HuH-7 (cell line): ENCODE data around the gene SPAAR.
"Not testable (repeated sequence)": the region's sequence is repeated elsewhere in the genome, so short reads cannot be mapped to it uniquely, and the experiment has no call there.

Source experiments
- DNase-seq: peaks from one replicate; pipeline ENCODE4 v3.0.0; 2011; ENCODE audit warnings: low spot score

The SPAAR gene

GRCh38 chr9:35923927-35924763 is 14.9 kb downstream of the SPAAR start:
- DNase-seq = no peak

GRCh38 chr9:35928591-35929452 is 19.5 kb downstream of the SPAAR start:
- no peak for DNase-seq

GRCh38 chr9:35929453-35929718 is 20.1 kb downstream of the SPAAR start:
- DNase-seq = no peak

- DNase-seq = no peak
Observed at GRCh38 chr9:35930521-35930920, 21.2 kb downstream of the SPAAR start.

- DNase-seq = no peak
Observed at GRCh38 chr9:35930989-35931388, 21.7 kb downstream of the SPAAR start.

- DNase-seq = no peak
Observed at GRCh38 chr9:35932735-35933134, 23.4 kb downstream of the SPAAR start.

GRCh38 chr9:35933550-35934067 is 24.3 kb downstream of the SPAAR start:
- no peak for DNase-seq

- DNase-seq = not testable (repeated sequence)
Observed at GRCh38 chr9:35934069-35934468, 24.8 kb downstream of the SPAAR start.

GRCh38 chr9:35935261-35935660 is 26.0 kb downstream of the SPAAR start:
- DNase-seq = no peak

- DNase-seq = no peak
Observed at GRCh38 chr9:35935755-35936509, 26.6 kb downstream of the SPAAR start.

GRCh38 chr9:35937227-35937626 is 27.9 kb downstream of the SPAAR start:
- DNase-seq = no peak

GRCh38 chr9:35938474-35939356 is 29.4 kb downstream of the SPAAR start:
- no peak for DNase-seq

- no peak for DNase-seq
Observed at GRCh38 chr9:35939679-35940250, 30.5 kb downstream of the SPAAR start.

GRCh38 chr9:35940458-35941407 is 31.4 kb downstream of the SPAAR start:
- DNase-seq = no peak

- DNase-seq = no peak
Observed at GRCh38 chr9:35942286-35942685, 33.0 kb downstream of the SPAAR start.

- DNase-seq = no peak
Observed at GRCh38 chr9:35944173-35944572, 34.9 kb downstream of the SPAAR start.

GRCh38 chr9:35944841-35945240 is 35.6 kb downstream of the SPAAR start:
- no peak for DNase-seq

- peak; percentile 61 for DNase-seq
Observed at GRCh38 chr9:35945341-35946018, 36.2 kb downstream of the SPAAR start.

GRCh38 chr9:35948451-35948850 is 39.2 kb downstream of the SPAAR start:
- DNase-seq = no peak
